ENCODE measurements around the gene ASIC5.
"Not testable (repeated sequence)": the region's sequence is repeated elsewhere in the genome, so short reads cannot be mapped to it uniquely, and the experiment has no call there.

ASIC5 gene

GRCh38 chr4:155800685-155801343 is 65.3 kb downstream of the ASIC5 start:
- no peak for TF ChIP-seq ZNF274 (IDR thresholded peaks at IDR 0.05; ENCODE audit: low read depth, low read length)
- no peak overlapping the region for H3K4me3 ChIP-seq (ENCODE audit: low read length)

GRCh38 chr4:155799794-155800123 is 66.3 kb downstream of the ASIC5 start:
- TF ChIP-seq ZNF274 (IDR thresholded peaks at IDR 0.05; ENCODE audit: low read depth, low read length) = no peak
- H3K4me3 ChIP-seq (ENCODE audit: low read length) = no peak overlapping the region

GRCh38 chr4:155799116-155799793 is 66.8 kb downstream of the ASIC5 start:
- TF ChIP-seq ZNF274 (IDR thresholded peaks at IDR 0.05; ENCODE audit: low read depth, low read length) = no peak
- H3K4me3 ChIP-seq (ENCODE audit: low read length) = no peak overlapping the region

GRCh38 chr4:155797581-155797980 is 68.5 kb downstream of the ASIC5 start:
- not testable (repeated sequence) for H3K4me3 ChIP-seq (ENCODE audit: low read length)

- H3K4me3 ChIP-seq (ENCODE audit: low read length) = no peak overlapping the region
- TF ChIP-seq ZNF274 (IDR thresholded peaks at IDR 0.05; ENCODE audit: low read depth, low read length) = no peak
Measured at GRCh38 chr4:155795991-155796390, 70.1 kb downstream of the ASIC5 start.

- no peak for TF ChIP-seq ZNF274 (IDR thresholded peaks at IDR 0.05; ENCODE audit: low read depth, low read length)
- no peak overlapping the region for H3K4me3 ChIP-seq (ENCODE audit: low read length)
Measured at GRCh38 chr4:155794589-155795236, 71.4 kb downstream of the ASIC5 start.

- H3K4me3 ChIP-seq (ENCODE audit: low read length) = no peak overlapping the region
- TF ChIP-seq ZNF274 (IDR thresholded peaks at IDR 0.05; ENCODE audit: low read depth, low read length) = no peak
Measured at GRCh38 chr4:155789982-155790381, 76.1 kb downstream of the ASIC5 start.

- H3K4me3 ChIP-seq (ENCODE audit: low read length) = no peak overlapping the region
- no peak for TF ChIP-seq ZNF274 (IDR thresholded peaks at IDR 0.05; ENCODE audit: low read depth, low read length)
Measured at GRCh38 chr4:155789391-155789790, 76.7 kb downstream of the ASIC5 start.

GRCh38 chr4:155787113-155787710 is 78.9 kb downstream of the ASIC5 start:
- no peak overlapping the region for H3K4me3 ChIP-seq (ENCODE audit: low read length)
- no peak for TF ChIP-seq ZNF274 (IDR thresholded peaks at IDR 0.05; ENCODE audit: low read depth, low read length)

GRCh38 chr4:155785828-155786227 is 80.2 kb downstream of the ASIC5 start:
- TF ChIP-seq ZNF274 (IDR thresholded peaks at IDR 0.05; ENCODE audit: low read depth, low read length) = no peak
- H3K4me3 ChIP-seq (ENCODE audit: low read length) = no peak overlapping the region

GRCh38 chr4:155784637-155785036 is 81.4 kb downstream of the ASIC5 start:
- H3K4me3 ChIP-seq (ENCODE audit: low read length) = no peak overlapping the region
- TF ChIP-seq ZNF274 (IDR thresholded peaks at IDR 0.05; ENCODE audit: low read depth, low read length) = no peak

GRCh38 chr4:155781249-155781831 is 84.7 kb downstream of the ASIC5 start:
- no peak for TF ChIP-seq ZNF274 (IDR thresholded peaks at IDR 0.05; ENCODE audit: low read depth, low read length)
- H3K4me3 ChIP-seq (ENCODE audit: low read length) = no peak overlapping the region

GRCh38 chr4:155780775-155781174 is 85.3 kb downstream of the ASIC5 start:
- no peak overlapping the region for H3K4me3 ChIP-seq (ENCODE audit: low read length)
- no peak for TF ChIP-seq ZNF274 (IDR thresholded peaks at IDR 0.05; ENCODE audit: low read depth, low read length)
